ENCODE results near the gene ZNF474. TPM values are rescaled to one million over a fixed set of nuclear protein-coding genes. Genes with fewer than 3 reads are reported as not detected.

Gene ZNF474
- total RNA-seq, 4 donors from 2014 or later, result 0.16 TPM; not detected in 3

DNA sequence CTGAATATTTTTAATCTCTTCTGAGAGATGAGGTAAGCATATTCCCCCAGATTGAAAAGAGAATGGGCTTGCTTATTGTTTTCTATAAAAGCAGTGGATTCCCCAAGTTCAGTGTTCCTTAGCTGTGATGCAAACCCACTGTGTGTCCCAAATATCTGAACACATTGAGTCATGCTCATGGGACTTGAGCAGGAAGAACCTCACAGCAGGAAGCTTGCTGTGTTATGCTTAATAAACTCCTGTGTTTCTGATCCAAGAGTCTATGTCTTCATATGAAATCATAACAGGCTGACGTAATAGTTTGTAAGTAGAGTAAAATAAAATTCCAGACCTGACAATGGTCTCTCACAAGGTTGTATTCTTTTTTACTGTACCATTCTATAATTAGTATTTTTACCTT is 26.5 kb upstream of the ZNF474 start:
- H3K4me1 ChIP-seq, result no peaks in the 10 kb centered on the region
- H3K4me3 ChIP-seq, result no peak overlapping the region
- H3K9me3 ChIP-seq, result no peaks in the 10 kb centered on the region
- DNase-seq (no peak), ATAC-seq (peak in 1 of 2 donors; percentile 30)
- no peak overlapping the region for H3K27ac ChIP-seq
- H3K27me3 ChIP-seq, result no peaks in the 10 kb centered on the region
- in situ Hi-C loops (cut with MboI; ENCODE audit: low sequenced_read_pairs in 4 of 4), result no loop called here
- TF ChIP-seq, protein P1, sequence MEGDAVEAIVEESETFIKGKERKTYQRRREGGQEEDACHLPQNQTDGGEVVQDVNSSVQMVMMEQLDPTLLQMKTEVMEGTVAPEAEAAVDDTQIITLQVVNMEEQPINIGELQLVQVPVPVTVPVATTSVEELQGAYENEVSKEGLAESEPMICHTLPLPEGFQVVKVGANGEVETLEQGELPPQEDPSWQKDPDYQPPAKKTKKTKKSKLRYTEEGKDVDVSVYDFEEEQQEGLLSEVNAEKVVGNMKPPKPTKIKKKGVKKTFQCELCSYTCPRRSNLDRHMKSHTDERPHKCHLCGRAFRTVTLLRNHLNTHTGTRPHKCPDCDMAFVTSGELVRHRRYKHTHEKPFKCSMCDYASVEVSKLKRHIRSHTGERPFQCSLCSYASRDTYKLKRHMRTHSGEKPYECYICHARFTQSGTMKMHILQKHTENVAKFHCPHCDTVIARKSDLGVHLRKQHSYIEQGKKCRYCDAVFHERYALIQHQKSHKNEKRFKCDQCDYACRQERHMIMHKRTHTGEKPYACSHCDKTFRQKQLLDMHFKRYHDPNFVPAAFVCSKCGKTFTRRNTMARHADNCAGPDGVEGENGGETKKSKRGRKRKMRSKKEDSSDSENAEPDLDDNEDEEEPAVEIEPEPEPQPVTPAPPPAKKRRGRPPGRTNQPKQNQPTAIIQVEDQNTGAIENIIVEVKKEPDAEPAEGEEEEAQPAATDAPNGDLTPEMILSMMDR (IDR thresholded peaks at IDR 0.05 in 4 of 5, conservative IDR thresholded peaks at IDR 0.05 in 1 of 5), result no peak
- no peak for TF ChIP-seq POLR2A (IDR thresholded peaks at IDR 0.05)
- intact Hi-C loops (cut with DNase I; ENCODE audit: low total_unique reads), result no loop called here
- no peaks in the 10 kb centered on the region for H3K36me3 ChIP-seq

DNA sequence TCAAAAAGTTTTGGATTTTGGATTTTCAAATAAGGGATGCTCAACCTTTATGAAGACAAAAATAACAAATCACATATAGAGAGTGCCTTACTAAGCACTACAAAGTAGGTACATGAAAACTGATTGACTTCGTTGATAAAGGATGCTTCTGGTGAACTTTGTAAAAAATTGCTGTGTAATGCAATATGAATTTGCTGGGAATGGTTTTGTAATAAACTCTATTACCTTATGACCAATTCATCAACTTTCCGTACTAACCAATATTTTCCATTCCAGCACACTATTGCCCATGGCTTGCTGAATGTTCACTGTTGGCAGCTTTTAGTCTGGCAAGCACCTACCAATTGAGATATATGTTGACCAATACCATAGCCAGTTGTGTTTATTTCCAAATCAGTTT is 23.4 kb upstream of the ZNF474 start:
- in situ Hi-C loops (cut with MboI; ENCODE audit: low sequenced_read_pairs in 4 of 4), result no loop called here
- H3K36me3 ChIP-seq, result no peaks in the 10 kb centered on the region
- DNase-seq, result no peak
- ATAC-seq, result no peak
- H3K27me3 ChIP-seq, result no peaks in the 10 kb centered on the region
- H3K4me3 ChIP-seq, result no peak overlapping the region
- intact Hi-C loops (cut with DNase I; ENCODE audit: low total_unique reads), result no loop called here
- no peak overlapping the region for H3K27ac ChIP-seq
- H3K9me3 ChIP-seq, result no peaks in the 10 kb centered on the region
- TF ChIP-seq POLR2A (IDR thresholded peaks at IDR 0.05), result no peak
- TF ChIP-seq, protein P1 (IDR thresholded peaks at IDR 0.05 in 4 of 5, conservative IDR thresholded peaks at IDR 0.05 in 1 of 5), result no peak
- no peaks in the 10 kb centered on the region for H3K4me1 ChIP-seq

DNA sequence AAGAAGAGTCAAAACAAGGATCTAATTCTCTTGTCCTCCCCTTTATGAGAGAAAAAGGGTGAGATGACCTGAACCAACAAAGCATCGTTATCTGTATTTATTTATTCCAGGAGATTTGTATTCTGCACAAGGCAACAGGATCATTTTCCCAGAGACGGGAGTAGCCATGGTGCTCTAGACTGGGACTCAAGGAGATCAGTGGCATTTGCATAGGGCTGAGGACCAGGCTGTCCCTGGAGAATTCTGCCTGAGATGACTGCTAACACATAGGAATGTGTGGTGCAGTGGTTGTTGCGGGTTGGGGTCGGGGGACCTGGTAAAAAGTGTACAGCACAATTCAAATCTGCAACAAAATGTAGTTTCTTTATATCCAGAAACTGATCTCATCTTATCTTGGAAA is 22.3 kb upstream of the ZNF474 start:
- DNase-seq (no peak), ATAC-seq (no peak)
- intact Hi-C loops (cut with DNase I; ENCODE audit: low total_unique reads) (no loop called here), in situ Hi-C loops (cut with MboI; ENCODE audit: low sequenced_read_pairs in 4 of 4) (no loop called here)
- Histone ChIP-seq H3K27ac (no peak overlapping the region), H3K4me1 (no peaks in the 10 kb centered on the region), H3K9me3 (no peaks in the 10 kb centered on the region), H3K4me3 (no peak overlapping the region), H3K27me3 (no peaks in the 10 kb centered on the region), H3K36me3 (no peaks in the 10 kb centered on the region)
- TF ChIP-seq POLR2A (IDR thresholded peaks at IDR 0.05), result no peak
- TF ChIP-seq, protein P1 (IDR thresholded peaks at IDR 0.05 in 4 of 5, conservative IDR thresholded peaks at IDR 0.05 in 1 of 5), result no peak

DNA sequence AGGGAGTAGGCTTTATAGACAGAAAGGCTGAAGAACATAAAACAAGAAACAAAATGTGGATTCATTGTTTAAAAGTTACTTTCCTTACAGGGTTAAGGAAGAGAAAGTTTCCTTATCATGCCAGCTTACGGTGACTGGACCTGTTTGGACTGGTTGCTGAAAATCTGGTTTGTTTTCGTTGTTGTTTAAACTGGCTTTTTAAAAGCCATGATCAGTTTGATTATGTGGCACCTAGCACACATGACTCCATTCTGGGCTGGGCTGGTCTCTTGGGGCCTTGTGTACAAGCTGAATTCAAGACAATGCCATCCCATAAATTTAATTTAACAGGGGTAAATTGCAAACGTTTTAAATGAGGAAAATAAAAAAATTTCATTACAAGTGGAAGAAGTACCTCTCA is 18.4 kb upstream of the ZNF474 start:
- H3K27me3 ChIP-seq, result no peaks in the 10 kb centered on the region
- no peak overlapping the region for H3K4me3 ChIP-seq
- TF ChIP-seq, protein P1 (IDR thresholded peaks at IDR 0.05 in 4 of 5, conservative IDR thresholded peaks at IDR 0.05 in 1 of 5), result no peak
- no peak for ATAC-seq
- intact Hi-C loops (cut with DNase I; ENCODE audit: low total_unique reads), result no loop called here
- no peak for DNase-seq
- no peak overlapping the region for H3K27ac ChIP-seq
- H3K36me3 ChIP-seq, result no peaks in the 10 kb centered on the region
- H3K9me3 ChIP-seq, result no peaks in the 10 kb centered on the region
- in situ Hi-C loops (cut with MboI; ENCODE audit: low sequenced_read_pairs in 4 of 4), result no loop called here
- no peaks in the 10 kb centered on the region for H3K4me1 ChIP-seq

DNA sequence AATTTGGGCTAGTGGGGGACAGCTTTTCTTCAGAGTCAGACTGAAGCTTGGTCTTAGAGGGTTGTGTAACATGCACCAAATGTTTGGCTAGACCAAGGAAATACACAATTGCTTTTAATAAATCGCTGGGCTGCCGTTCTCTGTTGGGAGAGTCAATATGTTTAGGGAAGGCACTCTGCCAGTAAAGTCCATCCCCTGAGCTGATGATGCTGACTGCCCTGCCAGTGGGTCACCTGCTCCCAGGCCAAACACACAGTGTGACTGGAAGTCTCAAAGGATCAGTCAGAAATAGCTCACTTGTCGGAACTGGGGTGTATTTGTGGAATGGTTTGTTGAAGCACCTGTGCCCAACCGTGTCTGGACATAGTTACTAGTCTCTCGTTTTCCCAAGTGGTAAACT is 17.9 kb upstream of the ZNF474 start:
- Histone ChIP-seq H3K4me3 (no peak overlapping the region), H3K9me3 (no peaks in the 10 kb centered on the region), H3K4me1 (no peaks in the 10 kb centered on the region), H3K36me3 (no peaks in the 10 kb centered on the region), H3K27me3 (no peaks in the 10 kb centered on the region), H3K27ac (no peak overlapping the region)
- in situ Hi-C loops (cut with MboI; ENCODE audit: low sequenced_read_pairs in 4 of 4) (no loop called here), intact Hi-C loops (cut with DNase I; ENCODE audit: low total_unique reads) (no loop called here)
- DNase-seq, result no peak
- no peak for TF ChIP-seq POLR2A (IDR thresholded peaks at IDR 0.05)
- TF ChIP-seq, protein P1 (IDR thresholded peaks at IDR 0.05 in 4 of 5, conservative IDR thresholded peaks at IDR 0.05 in 1 of 5), result no peak
- no peak for ATAC-seq
